Progenitor cell of endocrine pancreas (in vitro differentiated cells): Measurements from ENCODE around the gene CNDP1. TPM values are rescaled to one million over a fixed set of nuclear protein-coding genes. Genes with fewer than 3 reads are reported as not detected.

Source experiments
- DNase-seq: peaks from one replicate; pipeline ENCODE4 v3.0.0; 2021; ENCODE audit warnings: low spot score; ENCODE audit not compliant: unreplicated experiment
- H3K27ac Mint-ChIP-seq: 2 replicates; pipeline ENCODE4 v1.8.0; 2021; ENCODE audit warnings: mild to moderate bottlenecking, moderate library complexity, mixed read lengths
- H3K27me3 Mint-ChIP-seq: 2 replicates; pipeline ENCODE4 v1.8.0; 2021; ENCODE audit warnings: mixed read lengths
- H3K36me3 Mint-ChIP-seq: 2 replicates; pipeline ENCODE4 v1.8.0; 2022; ENCODE audit warnings: mixed read lengths; ENCODE audit not compliant: insufficient read depth
- H3K4me1 Mint-ChIP-seq: 2 replicates; pipeline ENCODE4 v1.8.0; 2021; ENCODE audit warnings: low read depth, mixed read lengths
- H3K4me3 Mint-ChIP-seq: 2 replicates; pipeline ENCODE4 v1.8.0; 2021; ENCODE audit warnings: low read depth, mild to moderate bottlenecking, moderate library complexity, mixed read lengths
- H3K9me3 Mint-ChIP-seq: 2 replicates; pipeline ENCODE4 v1.8.0; 2021; ENCODE audit warnings: low read depth, mixed read lengths
- CTCF ChIP-seq: fragments of 200-600 bp; sonication (generic); IDR thresholded peaks from one replicate; pipeline ENCODE4 v1.5.0; 2021; ENCODE audit warnings: antibody characterized with exemption, mild to moderate bottlenecking; ENCODE audit not compliant: unreplicated experiment
- total RNA-seq: library from RNA; stranded (reverse); gene quantifications from 2 replicates; pipeline ENCODE4 v1.2.1, GENCODE V29; 2021

Gene CNDP1
- total RNA-seq, 1 donor from 2014 or later = 0.38 TPM

- peaks cover 2% of the 10 kb centered on the region for H3K36me3 Mint-ChIP-seq
- no peak overlapping the region for H3K27ac Mint-ChIP-seq
- H3K9me3 Mint-ChIP-seq = no peaks in the 10 kb centered on the region
- TF ChIP-seq CTCF = no peak
- H3K4me3 Mint-ChIP-seq = no peak overlapping the region
- no peak for DNase-seq
- peaks cover 2% of the 10 kb centered on the region for H3K4me1 Mint-ChIP-seq
- H3K27me3 Mint-ChIP-seq = peaks cover 37% of the 10 kb centered on the region
Observed at GRCh38 chr18:74589811-74590210, 55.5 kb downstream of the CNDP1 start.

DNA sequence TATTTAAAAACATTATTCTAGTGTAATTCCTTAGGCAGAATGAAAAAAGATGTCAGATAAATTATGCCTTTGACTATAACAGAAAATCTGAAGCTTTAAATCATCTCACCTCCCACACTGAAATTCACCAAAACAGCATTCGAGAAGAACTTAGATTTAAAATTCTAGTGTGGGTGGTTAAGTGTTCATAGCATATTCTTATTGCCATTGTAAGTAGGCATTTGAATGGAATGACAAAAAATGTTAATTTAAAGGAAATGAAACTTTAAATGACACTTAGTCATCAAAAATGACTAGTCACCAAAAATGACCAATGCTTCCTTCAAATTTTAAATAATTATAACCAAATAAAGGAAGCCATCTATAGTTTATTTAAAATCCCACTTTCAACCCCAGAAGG, 56.4 kb downstream of the CNDP1 start:
- H3K4me3 Mint-ChIP-seq = no peak overlapping the region

DNA sequence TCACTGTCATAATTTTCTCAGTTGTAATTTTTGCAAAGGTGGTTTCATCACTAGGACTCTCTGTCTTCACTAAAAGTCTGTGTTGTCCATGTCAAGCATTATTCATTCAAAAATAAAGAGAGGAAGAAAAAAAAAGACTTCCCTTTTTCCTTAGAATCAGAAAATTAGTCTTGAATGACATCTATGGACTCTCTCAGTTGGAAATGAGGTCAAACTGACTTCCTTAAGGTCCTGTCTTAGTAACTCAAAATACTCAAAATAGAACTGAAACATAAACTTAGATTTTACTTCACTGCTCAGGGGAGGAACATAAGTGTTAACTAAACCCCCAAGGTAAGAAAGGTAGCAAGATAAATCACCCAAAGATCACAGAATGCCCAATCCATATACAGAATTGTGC, 61.1 kb downstream of the CNDP1 start:
- no peak for DNase-seq
- H3K4me3 Mint-ChIP-seq = peak overlapping the region; percentile 47
- no peaks in the 10 kb centered on the region for H3K27me3 Mint-ChIP-seq
- no peak for TF ChIP-seq CTCF
- H3K36me3 Mint-ChIP-seq = peaks cover 3% of the 10 kb centered on the region
- H3K27ac Mint-ChIP-seq = peak overlapping the region; percentile 15
- peaks cover 15% of the 10 kb centered on the region for H3K4me1 Mint-ChIP-seq
- no peaks in the 10 kb centered on the region for H3K9me3 Mint-ChIP-seq

More for the DNA sequence above, 56.4 kb downstream of the CNDP1 start:
- no peak for DNase-seq
- Mint-ChIP-seq H3K36me3 (peaks cover 2% of the 10 kb centered on the region), H3K27ac (no peak overlapping the region), H3K9me3 (no peaks in the 10 kb centered on the region), H3K27me3 (peaks cover 35% of the 10 kb centered on the region), H3K4me1 (peaks cover 8% of the 10 kb centered on the region)
- no peak for TF ChIP-seq CTCF

- no peak for TF ChIP-seq CTCF
- no peaks in the 10 kb centered on the region for H3K27me3 Mint-ChIP-seq
Observed at GRCh38 chr18:74597034-74597661, 62.8 kb downstream of the CNDP1 start.

GRCh38 chr18:74597662-74598349, 63.5 kb downstream of the CNDP1 start, which contains the start of gene ZNF407:
ZNF407 (plus strand) TSS chr18:74597870; CDS start chr18:74631020, 33,150 bp downstream.
- Mint-ChIP-seq H3K27me3 (no peaks in the 10 kb centered on the region), H3K36me3 (peaks cover 2% of the 10 kb centered on the region), H3K4me1 (peaks cover 15% of the 10 kb centered on the region), H3K9me3 (no peaks in the 10 kb centered on the region), H3K4me3 (peak within 1 kb of the TSS; percentile 96), H3K27ac (peak within 1 kb of the TSS; percentile 99)
- peak; percentile 82 for DNase-seq
- TF ChIP-seq CTCF = no peak

More at GRCh38 chr18:74597034-74597661, 62.8 kb downstream of the CNDP1 start:
- DNase-seq = peak; percentile 26
- Mint-ChIP-seq H3K9me3 (no peaks in the 10 kb centered on the region), H3K4me1 (peaks cover 15% of the 10 kb centered on the region), H3K4me3 (peak overlapping the region; percentile 96), H3K27ac (peak overlapping the region; percentile 99), H3K36me3 (peaks cover 3% of the 10 kb centered on the region)
